HG03025 (cell line): ENCODE data around the gene SLC30A10.
"Not testable (repeated sequence)": the region's sequence is repeated elsewhere in the genome, so short reads cannot be mapped to it uniquely, and the experiment has no call there.

Experiments used
- ATAC-seq: cut with Tn5 transposase; IDR thresholded peaks from one replicate; pipeline ENCODE4 v1.9.1; 2021; ENCODE audit warnings: mild to moderate bottlenecking, moderate library complexity; ENCODE audit not compliant: unreplicated experiment, low FRiP score

Gene SLC30A10

GRCh38 chr1:219931033-219931432 is 2.7 kb upstream of the SLC30A10 start:
- ATAC-seq: no peak

GRCh38 chr1:219928791-219929118 is 398 bp upstream of the SLC30A10 start:
- ATAC-seq: no peak

- no peak for ATAC-seq
These were observed 930 bp downstream of the SLC30A10 start for GRCh38 chr1:219927298-219927955.

- no peak for ATAC-seq
These were observed 1.9 kb downstream of the SLC30A10 start for GRCh38 chr1:219926363-219926998.

- no peak for ATAC-seq
These were observed 4.0 kb downstream of the SLC30A10 start for GRCh38 chr1:219924342-219924741.

- no peak for ATAC-seq
These were observed 10.4 kb downstream of the SLC30A10 start for GRCh38 chr1:219917851-219918466.

GRCh38 chr1:219917281-219917680 is 11.1 kb downstream of the SLC30A10 start:
- no peak for ATAC-seq

GRCh38 chr1:219916257-219916656 is 12.1 kb downstream of the SLC30A10 start:
- ATAC-seq: no peak

GRCh38 chr1:219913005-219913770 is 15.2 kb downstream of the SLC30A10 start:
- ATAC-seq: no peak

- no peak for ATAC-seq
These were observed 17.6 kb downstream of the SLC30A10 start for GRCh38 chr1:219910716-219911115.

- ATAC-seq: no peak
These were observed 18.9 kb downstream of the SLC30A10 start for GRCh38 chr1:219909476-219909875.

- ATAC-seq: no peak
These were observed 20.2 kb downstream of the SLC30A10 start for GRCh38 chr1:219908170-219908569.

- ATAC-seq: no peak
These were observed 20.6 kb downstream of the SLC30A10 start for GRCh38 chr1:219907772-219908070.

GRCh38 chr1:219906924-219907771 is 21.2 kb downstream of the SLC30A10 start:
- ATAC-seq: no peak

GRCh38 chr1:219906565-219906923 is 21.8 kb downstream of the SLC30A10 start:
- ATAC-seq: not testable (repeated sequence)

GRCh38 chr1:219905524-219905923 is 22.8 kb downstream of the SLC30A10 start:
- ATAC-seq: no peak

GRCh38 chr1:219904934-219905333 is 23.4 kb downstream of the SLC30A10 start:
- ATAC-seq: no peak

GRCh38 chr1:219903353-219903871 is 24.9 kb downstream of the SLC30A10 start:
- no peak for ATAC-seq

GRCh38 chr1:219902951-219903350 is 25.4 kb downstream of the SLC30A10 start:
- no peak for ATAC-seq

GRCh38 chr1:219900882-219901281 is 27.5 kb downstream of the SLC30A10 start:
- ATAC-seq: no peak
